H1 (cell line): Measurements from ENCODE around the gene AGBL4. TPM values are rescaled to one million over a fixed set of nuclear protein-coding genes. Genes with fewer than 3 reads are reported as not detected.

Experiments used
- CTCF ChIA-PET: fragments of 300-600 bp; sonication (Branson Sonifier 250); formaldehyde crosslinking; loops from one replicate; lab custom pipeline; 2021; ENCODE audit not compliant: partially characterized antibody; lab: Charles Lee
- POLR2A ChIA-PET: fragments of 300-600 bp; sonication (Branson Sonifier 250); formaldehyde crosslinking; loops from one replicate; lab custom pipeline; 2021; ENCODE audit warnings: inconsistent platforms; ENCODE audit not compliant: partially characterized antibody; lab: Charles Lee
- DNase-seq, 2 experiments: peaks; one replicate each; pipeline versions ENCODE4 v3.0.0 to v3.0.0-alpha.2; 2010 to 2022; ENCODE audit warnings: low spot score in 2 of 2, low read depth in 1 of 2, mixed read lengths in 1 of 2
- FAIRE-seq: peaks from 2 replicates; lab custom pipeline; 2011; peaks lifted over from hg19 to GRCh38; lab: Jason Lieb, UNC
- H2AFZ ChIP-seq: 2 replicates; pipeline ENCODE4 v1.8.1; 2012; ENCODE audit warnings: low read length, inconsistent platforms
- H2AK5ac ChIP-seq: 2 replicates; pipeline ENCODE4 v1.6.1; 2013; ENCODE audit warnings: low read depth, low read length
- H2BK120ac ChIP-seq: replicated peaks from 2 replicates; pipeline ENCODE3; 2013; ENCODE audit warnings: low read depth, low read length, inconsistent platforms
- H2BK12ac ChIP-seq: 2 replicates; pipeline ENCODE4 v1.6.1; 2013; ENCODE audit warnings: low read depth, low read length
- H2BK15ac ChIP-seq: 2 replicates; pipeline ENCODE4 v1.6.1; 2013; ENCODE audit warnings: low read length
- H2BK20ac ChIP-seq: 2 replicates; pipeline ENCODE4 v1.6.1; 2013; ENCODE audit warnings: low read length
- H2BK5ac ChIP-seq: 2 replicates; pipeline ENCODE4 v1.6.1; 2013; ENCODE audit warnings: low read depth, low read length
- H3K14ac ChIP-seq: 2 replicates; pipeline ENCODE4 v1.6.1; 2013; ENCODE audit warnings: inconsistent platforms; ENCODE audit not compliant: insufficient read length
- H3K18ac ChIP-seq: 2 replicates; pipeline ENCODE4 v1.6.1; 2013; ENCODE audit warnings: low read length; ENCODE audit errors: extremely low read depth
- H3K23ac ChIP-seq: 2 replicates; pipeline ENCODE4 v1.6.1; 2013; ENCODE audit warnings: inconsistent platforms; ENCODE audit not compliant: insufficient read length
- H3K23me2 ChIP-seq: 2 replicates; pipeline ENCODE4 v1.6.1; 2013; ENCODE audit warnings: low read depth, low read length
- H3K27ac ChIP-seq: 2 replicates; pipeline ENCODE4 v1.6.1; 2011; ENCODE audit warnings: low read depth, low read length, inconsistent platforms
- H3K27me3 ChIP-seq, 4 experiments: replicated peaks in 1 of 4; 1 replicate in 1 of 4; 2 replicates in 3 of 4; pipeline versions ENCODE4 v1.6.1 to v1.8.1; 2011 to 2013; ENCODE audit warnings: low read length in 3 of 4, mild to moderate bottlenecking in 3 of 4, inconsistent platforms in 2 of 4, mixed read lengths in 2 of 4, moderate library complexity in 1 of 4; ENCODE audit not compliant: control insufficient read depth in 3 of 4, insufficient read depth in 3 of 4; ENCODE audit errors: extremely low read depth in 1 of 4
- H3K36me3 ChIP-seq, 4 experiments: 2 replicates each; pipeline versions ENCODE4 v1.6.1 to v1.8.1; 2011 to 2013; ENCODE audit warnings: mild to moderate bottlenecking in 4 of 4, low read length in 3 of 4, moderate library complexity in 2 of 4, control low read depth in 1 of 4, inconsistent platforms in 1 of 4; ENCODE audit not compliant: insufficient read depth in 4 of 4, control insufficient read depth in 2 of 4
- H3K4ac ChIP-seq: replicated peaks from 2 replicates; pipeline ENCODE3; 2013; ENCODE audit warnings: low read length, low read depth, mixed read lengths, inconsistent platforms; ENCODE audit not compliant: insufficient read length
- H3K4me1 ChIP-seq, 4 experiments: replicated peaks in 1 of 4; 1 replicate in 1 of 4; 2 replicates in 3 of 4; pipeline versions ENCODE4 v1.6.1 to v1.8.1; 2011 to 2013; ENCODE audit warnings: low read length in 3 of 4, inconsistent platforms in 2 of 4, mixed read lengths in 1 of 4; ENCODE audit not compliant: insufficient read depth in 4 of 4, control insufficient read depth in 3 of 4
- H3K4me2 ChIP-seq, 2 experiments: 2 replicates each; pipeline versions ENCODE4 v1.6.1 to v1.8.1; 2011 to 2013; ENCODE audit warnings: low read depth in 2 of 2, low read length in 2 of 2, control low read depth in 1 of 2, inconsistent platforms in 1 of 2, mild to moderate bottlenecking in 1 of 2; ENCODE audit not compliant: insufficient read depth in 1 of 2
- H3K4me3 ChIP-seq, 4 experiments: fragments of 200-600, 300-600 bp in 1 of 4; sonication (generic), shearing (Covaris generic), sonication (Bioruptor Twin) in 1 of 4; 2 replicates each; pipeline versions ENCODE4 v1.5.1 to v1.8.1; 2011 to 2016; ENCODE audit warnings: low read length in 4 of 4, low read depth in 3 of 4, control low read depth in 2 of 4, inconsistent platforms in 2 of 4, mild to moderate bottlenecking in 2 of 4, mixed read lengths in 1 of 4, moderate library complexity in 1 of 4; ENCODE audit not compliant: insufficient read depth in 2 of 4; ENCODE audit errors: extremely low read depth in 1 of 4
- H3K56ac ChIP-seq: replicated peaks from 2 replicates; pipeline ENCODE3; 2013; ENCODE audit warnings: low read depth, mild to moderate bottlenecking, mixed read lengths, low read length, inconsistent platforms; ENCODE audit not compliant: insufficient read length
- H3K79me1 ChIP-seq: 2 replicates; pipeline ENCODE4 v1.6.1; 2013; ENCODE audit warnings: low read depth, low read length, control low read depth
- H3K79me2 ChIP-seq, 2 experiments: 2 replicates each; pipeline versions ENCODE4 v1.6.1 to v1.8.1; 2012 to 2013; ENCODE audit warnings: low read length in 2 of 2, mild to moderate bottlenecking in 2 of 2, inconsistent platforms in 1 of 2; ENCODE audit not compliant: insufficient read depth in 2 of 2, control insufficient read depth in 1 of 2
- H3K9ac ChIP-seq, 4 experiments: replicated peaks in 1 of 4; 1 replicate in 1 of 4; 2 replicates in 3 of 4; pipeline versions ENCODE4 v1.6.1 to v1.8.1; 2011 to 2013; ENCODE audit warnings: low read depth in 3 of 4, low read length in 3 of 4, control low read depth in 2 of 4, mild to moderate bottlenecking in 2 of 4, moderate library complexity in 2 of 4, inconsistent platforms in 1 of 4; ENCODE audit errors: extremely low read depth in 1 of 4
- H3K9me3 ChIP-seq, 2 experiments: 2 replicates each; pipeline versions ENCODE4 v1.6.1 to v1.8.1; 2012 to 2013; ENCODE audit warnings: mild to moderate bottlenecking in 2 of 2, moderate library complexity in 2 of 2, control low read depth in 1 of 2, inconsistent platforms in 1 of 2, low read depth in 1 of 2, low read length in 1 of 2, mixed read lengths in 1 of 2; ENCODE audit not compliant: insufficient read depth in 2 of 2
- H4K20me1 ChIP-seq, 2 experiments: replicated peaks in 1 of 2; 2 replicates each; pipeline versions ENCODE3 to v1.8.1; 2011 to 2013; ENCODE audit warnings: inconsistent platforms in 2 of 2, low read length in 2 of 2, mild to moderate bottlenecking in 1 of 2; ENCODE audit not compliant: insufficient read depth in 2 of 2, control insufficient read depth in 1 of 2
- H4K5ac ChIP-seq: 2 replicates; pipeline ENCODE4 v1.6.1; 2013; ENCODE audit warnings: low read length, low read depth, mixed read lengths, inconsistent platforms; ENCODE audit not compliant: insufficient read length
- H4K8ac ChIP-seq: 2 replicates; pipeline ENCODE4 v1.8.0; 2013; ENCODE audit warnings: mild to moderate bottlenecking, moderate library complexity, low read length, inconsistent platforms; ENCODE audit not compliant: insufficient read depth; ENCODE audit errors: extremely low read depth
- H4K91ac ChIP-seq: replicated peaks from 2 replicates; pipeline ENCODE3; 2013; ENCODE audit warnings: low read length, mixed read lengths, inconsistent platforms; ENCODE audit not compliant: insufficient read length
- CTBP2 ChIP-seq: IDR thresholded peaks from 2 replicates; pipeline ENCODE4 v1.7.0; 2011; ENCODE audit warnings: borderline replicate concordance, mild to moderate bottlenecking, moderate library complexity, mixed read lengths, low read length; ENCODE audit not compliant: insufficient read depth, insufficient read length
- HDAC6 ChIP-seq: IDR thresholded peaks from one replicate; pipeline ENCODE4 v1.7.1; 2012; ENCODE audit warnings: low read depth, mild to moderate bottlenecking, inconsistent platforms, low read length, moderate library complexity
- KDM1A ChIP-seq: fragments of 200-600, 300-600 bp; sonication (generic); IDR thresholded peaks from 2 replicates; pipeline ENCODE4 v1.7.1; 2016; ENCODE audit warnings: mild to moderate bottlenecking, low read length, borderline replicate concordance
- WGBS, 2 experiments: shearing (Covaris generic) in 1 of 2; methylation state at CpG; one replicate each; pipeline versions ENCODE4 v1.1.6 to v1.1.7; 2013 to 2015; ENCODE audit warnings: low lambda C conversion rate in 2 of 2, mixed read lengths in 2 of 2, inconsistent platforms in 1 of 2, low coverage in 1 of 2, missing lambda C conversion rate in 1 of 2; ENCODE audit not compliant: insufficient replicate concordance in 2 of 2, insufficient coverage in 1 of 2, insufficient read length in 1 of 2; ENCODE audit errors: extremely low coverage in 1 of 2, missing lambda C conversion rate in 1 of 2; 5-methylcytosine and 5-hydroxymethylcytosine counted together
- polyA plus RNA-seq, 7 experiments: library from polyadenylated mRNA; depleted of rRNA in 3 of 7; stranded (reverse) in 5 of 7; unstranded in 2 of 7; fragments of >200 nt in 5 of 7; fragments of 200-250 nt in 2 of 7; gene quantifications; 1 replicate in 5 of 7; 2 replicates in 1 of 7; 4 replicates in 1 of 7; pipeline versions ENCODE4 v1.2.1 to v1.2.3, GENCODE V29; 2011 to 2013; ENCODE audit warnings: missing spikeins in 2 of 7, mixed read lengths in 2 of 7
- total RNA-seq: library from RNA; stranded (reverse); fragmentation: NEBNext Ultra II Directional; extraction: Animal tissue kit (Norgen Biotek cat#: 25700); gene quantifications from 2 replicates; pipeline ENCODE4 v1.2.1, GENCODE V29; 2021
- TF ChIP-seq, protein P1 (sequence below): IDR thresholded peaks from 2 replicates; pipeline ENCODE4 v1.6.1; 2012; ENCODE audit warnings: low read length, inconsistent platforms

The AGBL4 gene
- total and polyA plus RNA-seq, 2 of the 8 experiments (the other 6 are each of a cell fraction or from before 2014, with no cell fraction given): 0.41 to 0.45 TPM

DNA sequence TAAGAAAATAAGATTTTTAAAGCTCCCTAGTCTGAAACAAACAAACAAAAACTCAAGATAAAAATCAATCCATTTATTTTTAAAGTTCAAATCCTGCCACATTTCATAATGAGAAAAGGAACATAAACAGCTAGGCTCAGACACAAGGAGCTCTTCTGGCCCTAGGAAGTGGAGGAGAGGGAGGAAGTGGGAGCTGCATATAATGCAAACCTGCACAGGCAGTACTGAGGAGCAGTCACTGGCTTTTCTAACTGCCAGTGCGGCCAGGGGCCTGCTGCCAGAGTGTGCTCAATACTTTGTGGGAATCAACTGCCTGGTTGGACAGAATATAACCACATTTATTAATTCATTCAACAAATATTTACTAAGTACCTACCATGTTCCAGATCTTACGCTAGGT is 1411.9 kb downstream of the AGBL4 start:
- H3K4me2 ChIP-seq: no peak overlapping the region
- H2BK12ac ChIP-seq: no peak overlapping the region
- no peak overlapping the region for H3K9ac ChIP-seq
- no peak overlapping the region for H4K91ac ChIP-seq
- H3K23me2 ChIP-seq: no peaks in the 10 kb centered on the region
- peaks cover 0 to 2% (median 0%) of the 10 kb centered on the region in 4 experiments; a peak in 1 of 7 replicates for H3K27me3 ChIP-seq
- no peak overlapping the region for H2AK5ac ChIP-seq
- no peaks in the 10 kb centered on the region for H4K20me1 ChIP-seq
- H3K36me3 ChIP-seq: no peaks in the 10 kb centered on the region
- no peak overlapping the region for H3K18ac ChIP-seq
- no peaks in the 10 kb centered on the region for H3K4me1 ChIP-seq
- H3K27ac ChIP-seq: no peak overlapping the region
- H2BK15ac ChIP-seq: no peak overlapping the region
- no peak overlapping the region for H2AFZ ChIP-seq
- no peak overlapping the region for H3K14ac ChIP-seq
- H3K9me3 ChIP-seq: no peaks in the 10 kb centered on the region
- H3K23ac ChIP-seq: no peak overlapping the region
- no peak overlapping the region for H4K5ac ChIP-seq
- no peak for TF ChIP-seq KDM1A
- no peak for TF ChIP-seq CTBP2
- TF ChIP-seq, protein P1, sequence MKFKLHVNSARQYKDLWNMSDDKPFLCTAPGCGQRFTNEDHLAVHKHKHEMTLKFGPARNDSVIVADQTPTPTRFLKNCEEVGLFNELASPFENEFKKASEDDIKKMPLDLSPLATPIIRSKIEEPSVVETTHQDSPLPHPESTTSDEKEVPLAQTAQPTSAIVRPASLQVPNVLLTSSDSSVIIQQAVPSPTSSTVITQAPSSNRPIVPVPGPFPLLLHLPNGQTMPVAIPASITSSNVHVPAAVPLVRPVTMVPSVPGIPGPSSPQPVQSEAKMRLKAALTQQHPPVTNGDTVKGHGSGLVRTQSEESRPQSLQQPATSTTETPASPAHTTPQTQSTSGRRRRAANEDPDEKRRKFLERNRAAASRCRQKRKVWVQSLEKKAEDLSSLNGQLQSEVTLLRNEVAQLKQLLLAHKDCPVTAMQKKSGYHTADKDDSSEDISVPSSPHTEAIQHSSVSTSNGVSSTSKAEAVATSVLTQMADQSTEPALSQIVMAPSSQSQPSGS: no peak
- TF ChIP-seq HDAC6: no peak
- DNase-seq (no peak), FAIRE-seq (no peak)
- no peak overlapping the region for H4K8ac ChIP-seq
- CTCF ChIA-PET: interaction anchor here (0.7 kb wide), 1 partner anchor 39 kb away, joined by 3 read pairs; no protein-coding TSS in a partner anchor
- H3K4ac ChIP-seq: no peak overlapping the region
- H2BK120ac ChIP-seq: no peak overlapping the region
- no peaks in the 10 kb centered on the region for H3K79me2 ChIP-seq
- H2BK5ac ChIP-seq: no peak overlapping the region
- POLR2A ChIA-PET: no interaction called here
- H3K56ac ChIP-seq: no peak overlapping the region
- H2BK20ac ChIP-seq: no peak overlapping the region
- no peak overlapping the region for H3K4me3 ChIP-seq
- WGBS, 2 experiments: 92% methylated on average over 2 of the region's 2 CpGs; no CpG with 5 or more reads in 1 of the 2 experiments
- no peaks in the 10 kb centered on the region for H3K79me1 ChIP-seq
